Right kidney (tissue), 9 donors: ENCODE data around the gene EID2.
A peak's percentile ranks its signal among the peaks of the same experiment; 100 is the strongest.

Source experiments
- DNase-seq: peaks from one replicate; pipeline ENCODE4 v3.0.0-alpha.2; 2016
- long read RNA-seq, 8 donors: transcript quantifications; one replicate each; lab custom pipeline, GENCODE V29; 2026

The EID2 gene
- long read RNA-seq, donor 1, transcript EID2-201 (1 exons, 1,629 nt): major isoform, 32 of 32 reads
- long read RNA-seq, donor 1, partial matches to known transcripts: 0 of 32 reads
- long read RNA-seq, donor 1, other reads (novel, unspliced or antisense): 0 of 32 reads
- long read RNA-seq, donor 2, transcript EID2-201 (1 exons, 1,629 nt): major isoform, 16 of 16 reads
- long read RNA-seq, donor 2, partial matches to known transcripts: 0 of 16 reads
- long read RNA-seq, donor 2, other reads (novel, unspliced or antisense): 0 of 16 reads
- long read RNA-seq, donor 3, transcript EID2-201 (1 exons, 1,629 nt): major isoform, 10 of 10 reads
- long read RNA-seq, donor 3, partial matches to known transcripts: 0 of 10 reads
- long read RNA-seq, donor 3, other reads (novel, unspliced or antisense): 0 of 10 reads
- long read RNA-seq, donor 4, transcript EID2-201 (1 exons, 1,629 nt): major isoform, 27 of 27 reads
- long read RNA-seq, donor 4, partial matches to known transcripts: 0 of 27 reads
- long read RNA-seq, donor 4, other reads (novel, unspliced or antisense): 0 of 27 reads
- long read RNA-seq, donor 5, transcript EID2-201 (1 exons, 1,629 nt): major isoform, 25 of 25 reads
- long read RNA-seq, donor 5, partial matches to known transcripts: 0 of 25 reads
- long read RNA-seq, donor 5, other reads (novel, unspliced or antisense): 0 of 25 reads
- long read RNA-seq, donor 6, transcript EID2-201 (1 exons, 1,629 nt): major isoform, 28 of 28 reads
- long read RNA-seq, donor 6, partial matches to known transcripts: 0 of 28 reads
- long read RNA-seq, donor 6, other reads (novel, unspliced or antisense): 0 of 28 reads
- long read RNA-seq, donor 7: 0 reads
- long read RNA-seq, donor 8, transcript EID2-201 (1 exons, 1,629 nt): major isoform, 36 of 36 reads
- long read RNA-seq, donor 8, partial matches to known transcripts: 0 of 36 reads
- long read RNA-seq, donor 8, other reads (novel, unspliced or antisense): 0 of 36 reads

- DNase-seq: peak; percentile 96
These were observed at the start of gene EID2 for GRCh38 chr19:39539518-39540332. Gene EID2 (minus strand): TSS chr19:39540161. CDS start chr19:39540079, 82 bp downstream.

- DNase-seq: no peak
These were observed 48.1 kb upstream of the EID2 start for GRCh38 chr19:39588066-39588465.

- DNase-seq: no peak
These were observed 47.5 kb upstream of the EID2 start for GRCh38 chr19:39587496-39587895.

GRCh38 chr19:39582891-39583625 is 43.1 kb upstream of the EID2 start:
- DNase-seq: no peak

- DNase-seq: no peak
These were observed 42.5 kb upstream of the EID2 start for GRCh38 chr19:39582442-39582841.

GRCh38 chr19:39568604-39569003 is 28.6 kb upstream of the EID2 start:
- no peak for DNase-seq

- no peak for DNase-seq
These were observed 26.1 kb upstream of the EID2 start for GRCh38 chr19:39566064-39566463.

- DNase-seq: no peak
These were observed 23.4 kb upstream of the EID2 start for GRCh38 chr19:39563408-39563807.

- no peak for DNase-seq
These were observed 18.7 kb upstream of the EID2 start for GRCh38 chr19:39558624-39559117.

GRCh38 chr19:39557811-39558623 is 18.1 kb upstream of the EID2 start:
- no peak for DNase-seq

GRCh38 chr19:39555883-39556282 is 15.9 kb upstream of the EID2 start:
- DNase-seq: no peak

- DNase-seq: no peak
These were observed 14.8 kb upstream of the EID2 start for GRCh38 chr19:39554701-39555311.

- DNase-seq: no peak
These were observed 13.2 kb upstream of the EID2 start for GRCh38 chr19:39553082-39553652.

- DNase-seq: no peak
These were observed 10.2 kb upstream of the EID2 start for GRCh38 chr19:39550197-39550596.

GRCh38 chr19:39546599-39546998 is 6.6 kb upstream of the EID2 start:
- DNase-seq: no peak

- no peak for DNase-seq
These were observed 5.0 kb upstream of the EID2 start for GRCh38 chr19:39544911-39545310.

- DNase-seq: no peak
These were observed 4.4 kb upstream of the EID2 start for GRCh38 chr19:39544226-39544903.

GRCh38 chr19:39543477-39543857 is 3.5 kb upstream of the EID2 start:
- DNase-seq: no peak

- DNase-seq: no peak
These were observed 2.2 kb upstream of the EID2 start for GRCh38 chr19:39542206-39542605.
